SK-N-MC (cell line): Measurements from ENCODE around the gene FLT3LG.

Experiments used
- DNase-seq: peaks from one replicate; pipeline ENCODE4 v3.0.0-alpha.2; 2011; ENCODE audit warnings: low read depth, low spot score
- H3K27ac ChIP-seq: fragments of 200-600 bp; sonication (generic); 2 replicates; pipeline ENCODE4 v1.5.1; 2016; ENCODE audit warnings: mixed run types
- H3K36me3 ChIP-seq: fragments of 200-600 bp; sonication (generic); 2 replicates; pipeline ENCODE4 v1.6.1; 2017; ENCODE audit warnings: antibody characterized with exemption, low read length, mixed read lengths; ENCODE audit not compliant: insufficient read depth
- H3K4me3 ChIP-seq: fragments of 200-600 bp; sonication (generic); 2 replicates; pipeline ENCODE4 v1.5.1; 2016
- H3K9ac ChIP-seq: fragments of 200-600 bp; sonication (generic); 2 replicates; pipeline ENCODE4 v1.8.0; 2017; ENCODE audit warnings: mixed run types, mixed read lengths; ENCODE audit not compliant: insufficient read length
- H3K9me3 ChIP-seq: fragments of 200-600 bp; sonication (generic); 2 replicates; pipeline ENCODE4 v1.6.1; 2017; ENCODE audit warnings: low read depth, mild to moderate bottlenecking, antibody characterized with exemption, low read length, moderate library complexity, mixed read lengths
- EZH2 ChIP-seq: fragments of 200-600 bp; sonication (generic); IDR thresholded peaks from one replicate; pipeline ENCODE4 v1.6.1; 2017; ENCODE audit warnings: antibody characterized with exemption
- FOXP2 ChIP-seq: optimal IDR thresholded peaks from 2 replicates; pipeline ENCODE3; 2011; ENCODE audit warnings: mild to moderate bottlenecking, moderate library complexity; ENCODE audit not compliant: insufficient read depth; ENCODE audit errors: extremely low read length, control extremely low read depth
- POLR2AphosphoS5 ChIP-seq: IDR thresholded peaks from 2 replicates; pipeline ENCODE4 v1.6.1; 2012; ENCODE audit warnings: mild to moderate bottlenecking, low read depth, low read length, borderline replicate concordance

FLT3LG gene

GRCh38 chr19:49528211-49528771 lies 54.3 kb downstream of the FLT3LG start:
- Histone ChIP-seq H3K27ac (0 out of 2 replicates have a peak overlapping the region, but pooled peaks have one; percentile 70), H3K4me3 (no peak overlapping the region), H3K9me3 (no peaks in the 10 kb centered on the region), H3K9ac (no peak overlapping the region), H3K36me3 (peaks cover 87% of the 10 kb centered on the region)
- TF ChIP-seq FOXP2: no peak
- no peak for TF ChIP-seq EZH2
- peak; percentile 9; the same call in 1 of the 2 replicates for TF ChIP-seq POLR2AphosphoS5
- no peak for DNase-seq

GRCh38 chr19:49530708-49531107 lies 56.7 kb downstream of the FLT3LG start:
- DNase-seq: no peak
- Histone ChIP-seq H3K27ac (peak overlapping the region; percentile 44; the same call in 1 of the 2 replicates), H3K36me3 (peaks cover 88% of the 10 kb centered on the region), H3K4me3 (no peak overlapping the region), H3K9ac (no peak overlapping the region), H3K9me3 (no peaks in the 10 kb centered on the region)
- no peak for TF ChIP-seq FOXP2
- no peak for TF ChIP-seq EZH2
- no peak for TF ChIP-seq POLR2AphosphoS5

DNA sequence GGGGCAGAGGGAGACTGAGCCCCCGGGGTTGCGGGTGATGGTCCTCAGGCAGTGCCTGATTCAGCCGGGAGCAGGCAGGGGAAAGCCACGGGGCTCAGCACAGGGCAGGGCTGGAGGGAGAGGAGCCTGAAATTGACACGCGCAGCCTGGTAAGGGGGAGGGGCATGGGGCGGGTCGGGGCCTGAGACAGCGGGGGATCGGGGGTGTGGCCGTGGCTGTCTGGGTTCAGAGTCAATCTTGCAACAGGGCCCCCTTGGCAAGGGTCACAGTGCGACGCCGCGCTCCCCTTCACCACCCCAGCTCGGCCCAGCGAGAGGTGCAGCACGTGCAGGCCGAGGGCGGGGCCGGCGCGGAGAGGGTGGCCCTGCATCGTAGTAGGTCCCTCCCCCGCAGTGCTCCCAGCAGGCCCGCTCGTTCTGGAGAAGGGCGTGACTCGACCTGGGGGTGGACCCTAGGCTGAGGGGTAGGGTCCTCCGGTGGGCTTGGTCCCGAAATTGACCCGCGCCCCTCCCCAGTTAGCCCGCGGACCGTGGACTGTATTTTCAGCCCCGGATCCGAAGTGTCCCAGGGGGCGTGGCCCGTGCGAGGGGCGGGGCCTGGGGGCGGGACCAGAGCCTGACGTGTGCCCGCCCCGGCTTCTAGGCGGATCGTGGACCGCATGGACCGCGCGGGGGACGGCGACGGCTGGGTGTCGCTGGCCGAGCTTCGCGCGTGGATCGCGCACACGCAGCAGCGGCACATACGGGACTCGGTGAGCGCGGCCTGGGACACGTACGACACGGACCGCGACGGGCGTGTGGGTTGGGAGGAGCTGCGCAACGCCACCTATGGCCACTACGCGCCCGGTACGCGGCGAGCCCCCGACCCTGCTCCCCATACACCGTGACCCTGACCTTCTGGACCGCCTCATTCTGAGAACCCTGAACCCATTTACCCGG lies 59.8 kb downstream of the FLT3LG start:
- H3K9ac ChIP-seq: no peak overlapping the region
- H3K9me3 ChIP-seq: no peaks in the 10 kb centered on the region
- peaks cover 82% of the 10 kb centered on the region for H3K36me3 ChIP-seq
- peak overlapping the region; percentile 78 for H3K27ac ChIP-seq
- no peak for TF ChIP-seq POLR2AphosphoS5
- no peak for TF ChIP-seq FOXP2
- no peak for TF ChIP-seq EZH2
- no peak for DNase-seq
- no peak overlapping the region for H3K4me3 ChIP-seq

GRCh38 chr19:49534632-49535385 lies 60.8 kb downstream of the FLT3LG start:
- no peak overlapping the region for H3K4me3 ChIP-seq
- no peak for DNase-seq
- peaks cover 85% of the 10 kb centered on the region for H3K36me3 ChIP-seq
- H3K9ac ChIP-seq: no peak overlapping the region
- peak overlapping the region; percentile 78 for H3K27ac ChIP-seq
- TF ChIP-seq EZH2 (no peak), POLR2AphosphoS5 (peak; percentile 0; the same call in 1 of the 2 replicates), FOXP2 (no peak)
- no peaks in the 10 kb centered on the region for H3K9me3 ChIP-seq
